Panc1 (cell line): ENCODE measurements around the gene SLC22A7. TPM values are rescaled to one million over a fixed set of nuclear protein-coding genes. Genes with fewer than 3 reads are reported as not detected.
A peak's percentile ranks its signal among the peaks of the same experiment; 100 is the strongest.

Experiments used
- ATAC-seq: fragments of 200-7000 bp; cut with Tn5 transposase; 2 replicates; pipeline ENCODE4 v1.9.1; 2020; ENCODE audit warnings: mild to moderate bottlenecking, moderate library complexity
- BruUV-seq: library from RNA; stranded (reverse); fragments of 400-500 nt; replicated peaks from 2 replicates; lab custom pipeline; 2021; lab: Mats Ljungman, UMichigan
- CTCF ChIA-PET: fragments of 300-600 bp; sonication (Branson Sonifier 250); formaldehyde crosslinking; loops from one replicate; lab custom pipeline; 2022; ENCODE audit warnings: antibody characterized with exemption; lab: Charles Lee
- POLR2A ChIA-PET: fragments of 300-600 bp; sonication (Branson Sonifier 250); formaldehyde crosslinking; loops from one replicate; lab custom pipeline; 2022; ENCODE audit warnings: antibody characterized with exemption; lab: Charles Lee
- DNase-seq: peaks from one replicate; pipeline ENCODE4 v3.0.0-alpha.2; 2010; ENCODE audit warnings: low read depth, low spot score
- H3K27ac ChIP-seq: 2 replicates; pipeline ENCODE4 v1.5.1; 2011; ENCODE audit warnings: mild to moderate bottlenecking, low read length, inconsistent platforms
- H3K27me3 ChIP-seq: fragments of 200-500 bp; sonication (Bioruptor generic); 2 replicates; pipeline ENCODE4 v1.6.0; 2014; ENCODE audit warnings: low read length, inconsistent platforms; ENCODE audit not compliant: control insufficient read depth, insufficient read depth
- H3K36me3 ChIP-seq: fragments of 200-500 bp; sonication (Bioruptor generic); 2 replicates; pipeline ENCODE4 v1.5.1; 2014; ENCODE audit warnings: inconsistent platforms, mild to moderate bottlenecking, low read length, moderate library complexity; ENCODE audit not compliant: control insufficient read depth, insufficient read depth
- H3K4me1 ChIP-seq: 2 replicates; pipeline ENCODE4 v1.5.1; 2011; ENCODE audit warnings: inconsistent platforms, mild to moderate bottlenecking, low read length, moderate library complexity; ENCODE audit not compliant: control insufficient read depth, insufficient read depth
- H3K4me3 ChIP-seq, 2 experiments: 2 replicates each; pipeline ENCODE4 v1.5.1; 2011 to 2012; ENCODE audit warnings: low read depth in 2 of 2, low read length in 2 of 2, mild to moderate bottlenecking in 2 of 2, inconsistent platforms in 1 of 2, moderate library complexity in 1 of 2
- H3K9me3 ChIP-seq: fragments of 200-500 bp; sonication (Bioruptor generic); 2 replicates; pipeline ENCODE4 v1.5.1; 2014; ENCODE audit warnings: low read depth, mild to moderate bottlenecking, inconsistent platforms, low read length, moderate library complexity; ENCODE audit not compliant: control insufficient read depth, insufficient read depth
- POLR2AphosphoS5 ChIP-seq: IDR thresholded peaks from 2 replicates; pipeline ENCODE4 v1.6.1; 2012; ENCODE audit warnings: mild to moderate bottlenecking, low read depth, low read length, moderate library complexity
- TCF7L2 ChIP-seq: IDR thresholded peaks from 2 replicates; pipeline ENCODE4 v1.6.1; 2011; ENCODE audit warnings: mild to moderate bottlenecking, low read depth, low read length, inconsistent platforms
- in situ Hi-C: cut with HindIII; loops from 2 replicates; pipeline ENCODE4 v1.10.0; 2016; ENCODE audit warnings: low sequenced_read_pairs, low pct_unique_long_range_greater_than_20kb
- intact Hi-C: fragments of 100-400 bp; cut with micrococcal nuclease; formaldehyde crosslinking; loops from one replicate; pipeline ENCODE4 v1.10.0; 2022; ENCODE audit not compliant: unreplicated experiment
- total RNA-seq: library from RNA; stranded (reverse); gene quantifications from one replicate; pipeline ENCODE4 v1.2.1, GENCODE V29; 2021; ENCODE audit not compliant: unreplicated experiment
- TF ChIP-seq, protein P1 (sequence below): fragments of 450-650 bp; IDR thresholded peaks from 2 replicates; pipeline ENCODE4 v1.5.1; 2017; ENCODE audit warnings: mild to moderate bottlenecking
- TF ChIP-seq, protein P2 (sequence below), 2 experiments: IDR thresholded peaks; 2 replicates each; pipeline ENCODE4 v1.6.1; 2011 to 2012; ENCODE audit warnings: low read depth in 2 of 2, control low read depth in 1 of 2, low read length in 1 of 2, mild to moderate bottlenecking in 1 of 2, moderate library complexity in 1 of 2; ENCODE audit not compliant: insufficient read depth in 1 of 2

The SLC22A7 gene
- total RNA-seq, 1 experiment from 2014 or later, result not detected

DNA sequence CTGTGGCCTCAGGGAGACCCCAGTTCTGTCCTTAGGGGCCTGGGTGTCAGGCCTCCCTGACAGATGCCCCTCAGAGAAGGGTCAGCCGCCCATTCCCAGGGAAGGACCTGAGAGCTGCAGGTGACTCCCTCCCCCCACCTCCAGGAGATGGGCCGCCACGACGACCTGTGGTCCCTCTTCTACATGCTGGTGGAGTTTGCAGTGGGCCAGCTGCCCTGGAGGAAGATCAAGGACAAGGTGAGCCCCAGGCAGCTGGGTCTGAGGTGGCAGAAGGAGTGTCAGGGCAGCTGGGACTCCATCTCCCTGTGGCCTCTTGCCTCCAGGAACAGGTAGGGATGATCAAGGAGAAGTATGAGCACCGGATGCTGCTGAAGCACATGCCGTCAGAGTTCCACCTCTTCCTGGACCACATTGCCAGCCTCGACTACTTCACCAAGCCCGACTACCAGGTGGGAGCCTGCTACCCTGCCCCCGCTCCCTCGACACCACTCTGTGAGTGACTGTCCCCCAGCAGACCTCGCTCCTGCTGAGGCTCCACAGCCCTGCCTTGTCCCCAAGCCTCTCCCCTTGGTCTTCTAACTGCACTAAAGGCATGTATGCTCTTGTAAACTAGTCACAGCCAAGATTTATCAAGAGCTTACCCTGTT is 42.5 kb upstream of the SLC22A7 start:
- no peak overlapping the region for H3K4me3 ChIP-seq
- in situ Hi-C loops, result no loop called here
- H3K36me3 ChIP-seq, result no peaks in the 10 kb centered on the region
- DNase-seq (no peak), ATAC-seq (no peak)
- ChIA-PET POLR2A (no interaction called here), CTCF (interaction anchor here (0.7 kb wide), 1 partner anchor 224 kb away, joined by 3 read pairs; no protein-coding TSS in a partner anchor)
- H3K9me3 ChIP-seq, result no peaks in the 10 kb centered on the region
- H3K27ac ChIP-seq, result no peak overlapping the region
- no peaks in the 10 kb centered on the region; the same call in 1 of the 2 replicates for H3K4me1 ChIP-seq
- intact Hi-C loops, result no loop called here
- TF ChIP-seq POLR2AphosphoS5 (no peak), TCF7L2 (no peak)
- TF ChIP-seq, protein P1, sequence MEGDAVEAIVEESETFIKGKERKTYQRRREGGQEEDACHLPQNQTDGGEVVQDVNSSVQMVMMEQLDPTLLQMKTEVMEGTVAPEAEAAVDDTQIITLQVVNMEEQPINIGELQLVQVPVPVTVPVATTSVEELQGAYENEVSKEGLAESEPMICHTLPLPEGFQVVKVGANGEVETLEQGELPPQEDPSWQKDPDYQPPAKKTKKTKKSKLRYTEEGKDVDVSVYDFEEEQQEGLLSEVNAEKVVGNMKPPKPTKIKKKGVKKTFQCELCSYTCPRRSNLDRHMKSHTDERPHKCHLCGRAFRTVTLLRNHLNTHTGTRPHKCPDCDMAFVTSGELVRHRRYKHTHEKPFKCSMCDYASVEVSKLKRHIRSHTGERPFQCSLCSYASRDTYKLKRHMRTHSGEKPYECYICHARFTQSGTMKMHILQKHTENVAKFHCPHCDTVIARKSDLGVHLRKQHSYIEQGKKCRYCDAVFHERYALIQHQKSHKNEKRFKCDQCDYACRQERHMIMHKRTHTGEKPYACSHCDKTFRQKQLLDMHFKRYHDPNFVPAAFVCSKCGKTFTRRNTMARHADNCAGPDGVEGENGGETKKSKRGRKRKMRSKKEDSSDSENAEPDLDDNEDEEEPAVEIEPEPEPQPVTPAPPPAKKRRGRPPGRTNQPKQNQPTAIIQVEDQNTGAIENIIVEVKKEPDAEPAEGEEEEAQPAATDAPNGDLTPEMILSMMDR, result no peak
- no peaks in the 10 kb centered on the region for H3K27me3 ChIP-seq
- no TSS peak for BruUV-seq

DNA sequence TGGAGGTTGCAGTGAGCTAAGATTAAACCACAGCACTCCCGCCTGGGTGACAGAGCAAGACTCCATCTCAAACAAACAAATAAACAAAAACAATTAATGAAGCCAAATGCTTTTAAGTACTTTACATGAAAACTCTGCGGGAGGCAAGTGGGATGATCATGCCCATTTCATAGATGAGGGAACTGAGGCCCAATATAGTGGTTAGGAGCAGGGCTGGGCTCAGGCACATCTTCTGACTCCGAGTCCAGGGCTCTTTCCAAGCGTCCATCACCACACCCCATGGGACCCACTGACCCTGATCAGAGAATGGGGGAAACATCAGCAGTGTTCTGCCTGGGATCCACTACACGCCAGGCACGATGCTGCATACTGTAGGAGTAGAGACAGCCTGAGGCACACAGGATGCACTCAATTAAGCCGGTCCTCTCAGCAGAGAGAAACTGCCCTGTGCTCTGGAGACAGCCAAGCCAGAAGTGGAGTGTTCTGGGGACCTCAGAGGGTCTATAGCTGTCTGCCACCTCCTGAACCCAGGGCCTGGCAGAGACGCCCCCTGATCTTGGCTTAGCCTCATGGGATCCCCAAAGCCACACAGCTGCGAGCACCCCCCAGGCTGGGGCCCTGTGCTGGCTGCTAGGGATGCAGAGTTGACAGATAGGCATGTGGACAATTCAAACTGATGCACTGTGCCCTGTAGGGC is 41.2 kb upstream of the SLC22A7 start:
- no TSS peak for BruUV-seq
- in situ Hi-C loops (no loop called here), intact Hi-C loops (no loop called here)
- Histone ChIP-seq H3K4me1 (no peaks in the 10 kb centered on the region; the same call in 1 of the 2 replicates), H3K9me3 (no peaks in the 10 kb centered on the region), H3K27ac (no peak overlapping the region), H3K27me3 (no peaks in the 10 kb centered on the region), H3K36me3 (no peaks in the 10 kb centered on the region), H3K4me3 (no peak overlapping the region)
- TF ChIP-seq, protein P2, sequence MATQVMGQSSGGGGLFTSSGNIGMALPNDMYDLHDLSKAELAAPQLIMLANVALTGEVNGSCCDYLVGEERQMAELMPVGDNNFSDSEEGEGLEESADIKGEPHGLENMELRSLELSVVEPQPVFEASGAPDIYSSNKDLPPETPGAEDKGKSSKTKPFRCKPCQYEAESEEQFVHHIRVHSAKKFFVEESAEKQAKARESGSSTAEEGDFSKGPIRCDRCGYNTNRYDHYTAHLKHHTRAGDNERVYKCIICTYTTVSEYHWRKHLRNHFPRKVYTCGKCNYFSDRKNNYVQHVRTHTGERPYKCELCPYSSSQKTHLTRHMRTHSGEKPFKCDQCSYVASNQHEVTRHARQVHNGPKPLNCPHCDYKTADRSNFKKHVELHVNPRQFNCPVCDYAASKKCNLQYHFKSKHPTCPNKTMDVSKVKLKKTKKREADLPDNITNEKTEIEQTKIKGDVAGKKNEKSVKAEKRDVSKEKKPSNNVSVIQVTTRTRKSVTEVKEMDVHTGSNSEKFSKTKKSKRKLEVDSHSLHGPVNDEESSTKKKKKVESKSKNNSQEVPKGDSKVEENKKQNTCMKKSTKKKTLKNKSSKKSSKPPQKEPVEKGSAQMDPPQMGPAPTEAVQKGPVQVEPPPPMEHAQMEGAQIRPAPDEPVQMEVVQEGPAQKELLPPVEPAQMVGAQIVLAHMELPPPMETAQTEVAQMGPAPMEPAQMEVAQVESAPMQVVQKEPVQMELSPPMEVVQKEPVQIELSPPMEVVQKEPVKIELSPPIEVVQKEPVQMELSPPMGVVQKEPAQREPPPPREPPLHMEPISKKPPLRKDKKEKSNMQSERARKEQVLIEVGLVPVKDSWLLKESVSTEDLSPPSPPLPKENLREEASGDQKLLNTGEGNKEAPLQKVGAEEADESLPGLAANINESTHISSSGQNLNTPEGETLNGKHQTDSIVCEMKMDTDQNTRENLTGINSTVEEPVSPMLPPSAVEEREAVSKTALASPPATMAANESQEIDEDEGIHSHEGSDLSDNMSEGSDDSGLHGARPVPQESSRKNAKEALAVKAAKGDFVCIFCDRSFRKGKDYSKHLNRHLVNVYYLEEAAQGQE (IDR thresholded peaks at IDR 0.05; ENCODE audit: insufficient read depth in 1 of 2, low read depth in 2 of 2, low read length in 1 of 2), result no peak
- no peak for TF ChIP-seq TCF7L2
- ChIA-PET POLR2A (interaction anchor here (0.6 kb wide), 1 partner anchor 381 kb away, joined by 8 read pairs; no protein-coding TSS in a partner anchor), CTCF (no interaction called here)
- no peak for DNase-seq
- 0 out of 2 replicates have a peak, but pooled peaks have one; percentile 26 for ATAC-seq
